Measurements from ENCODE around the gene PLXND1.

PLXND1 gene

GRCh38 chr3:129616713-129617112 lies 10.2 kb upstream of the PLXND1 start:
- Histone ChIP-seq H3K9me3 (ENCODE audit: insufficient read depth, low read length) (no peaks in the 10 kb centered on the region), H3K4me3 (ENCODE audit: insufficient read length, low read depth) (no peak overlapping the region), H3K36me3 (ENCODE audit: insufficient read depth, insufficient read length, low read length) (no peaks in the 10 kb centered on the region), H3K9ac (ENCODE audit: insufficient read length, low read depth) (no peak overlapping the region), H3K27me3 (ENCODE audit: insufficient read depth, insufficient read length) (no peaks in the 10 kb centered on the region), H3K4me1 (ENCODE audit: insufficient read depth, insufficient read length) (peaks cover 31% of the 10 kb centered on the region)
- no peak for DNase-seq (ENCODE audit: low read depth, low spot score)
- TF ChIP-seq SUZ12 (IDR thresholded peaks at IDR 0.05; ENCODE audit: extremely low read depth, insufficient read depth, insufficient read length), result no peak
- TF ChIP-seq YY1 (IDR thresholded peaks at IDR 0.05; ENCODE audit: insufficient read depth, insufficient read length), result no peak
- no peak for TF ChIP-seq ZNF274 (IDR thresholded peaks at IDR 0.05; ENCODE audit: low read depth, low read length)

- no peak overlapping the region for H3K4me3 ChIP-seq (ENCODE audit: insufficient read length, low read depth)
- no peak for DNase-seq (ENCODE audit: low read depth, low spot score)
- peaks cover 30% of the 10 kb centered on the region for H3K4me1 ChIP-seq (ENCODE audit: insufficient read depth, insufficient read length)
- no peaks in the 10 kb centered on the region for H3K36me3 ChIP-seq (ENCODE audit: insufficient read depth, insufficient read length, low read length)
- H3K9ac ChIP-seq (ENCODE audit: insufficient read length, low read depth), result no peak overlapping the region
- no peaks in the 10 kb centered on the region for H3K27me3 ChIP-seq (ENCODE audit: insufficient read depth, insufficient read length)
- TF ChIP-seq ZNF274 (IDR thresholded peaks at IDR 0.05; ENCODE audit: low read depth, low read length), result no peak
- TF ChIP-seq SUZ12 (IDR thresholded peaks at IDR 0.05; ENCODE audit: extremely low read depth, insufficient read depth, insufficient read length), result no peak
- no peak for TF ChIP-seq YY1 (IDR thresholded peaks at IDR 0.05; ENCODE audit: insufficient read depth, insufficient read length)
- no peaks in the 10 kb centered on the region for H3K9me3 ChIP-seq (ENCODE audit: insufficient read depth, low read length)
These were observed 9.8 kb upstream of the PLXND1 start for GRCh38 chr3:129616291-129616690.

- Histone ChIP-seq H3K36me3 (ENCODE audit: insufficient read depth, insufficient read length, low read length) (no peaks in the 10 kb centered on the region), H3K4me3 (ENCODE audit: insufficient read length, low read depth) (no peak overlapping the region), H3K9ac (ENCODE audit: insufficient read length, low read depth) (no peak overlapping the region), H3K9me3 (ENCODE audit: insufficient read depth, low read length) (no peaks in the 10 kb centered on the region), H3K4me1 (ENCODE audit: insufficient read depth, insufficient read length) (peaks cover 29% of the 10 kb centered on the region), H3K27me3 (ENCODE audit: insufficient read depth, insufficient read length) (no peaks in the 10 kb centered on the region)
- TF ChIP-seq SUZ12 (IDR thresholded peaks at IDR 0.05; ENCODE audit: extremely low read depth, insufficient read depth, insufficient read length), result no peak
- TF ChIP-seq YY1 (IDR thresholded peaks at IDR 0.05; ENCODE audit: insufficient read depth, insufficient read length), result no peak
- TF ChIP-seq ZNF274 (IDR thresholded peaks at IDR 0.05; ENCODE audit: low read depth, low read length), result no peak
- no peak for DNase-seq (ENCODE audit: low read depth, low spot score)
These were observed 9.3 kb upstream of the PLXND1 start for GRCh38 chr3:129615751-129616281.

- Histone ChIP-seq H3K9ac (ENCODE audit: insufficient read length, low read depth) (no peak overlapping the region), H3K9me3 (ENCODE audit: insufficient read depth, low read length) (no peaks in the 10 kb centered on the region), H3K27me3 (ENCODE audit: insufficient read depth, insufficient read length) (no peaks in the 10 kb centered on the region), H3K4me1 (ENCODE audit: insufficient read depth, insufficient read length) (peaks cover 29% of the 10 kb centered on the region), H3K36me3 (ENCODE audit: insufficient read depth, insufficient read length, low read length) (no peaks in the 10 kb centered on the region), H3K4me3 (ENCODE audit: insufficient read length, low read depth) (no peak overlapping the region)
- no peak for DNase-seq (ENCODE audit: low read depth, low spot score)
- TF ChIP-seq YY1 (IDR thresholded peaks at IDR 0.05; ENCODE audit: insufficient read depth, insufficient read length) (no peak), SUZ12 (IDR thresholded peaks at IDR 0.05; ENCODE audit: extremely low read depth, insufficient read depth, insufficient read length) (no peak), ZNF274 (IDR thresholded peaks at IDR 0.05; ENCODE audit: low read depth, low read length) (no peak)
These were observed 8.5 kb upstream of the PLXND1 start for GRCh38 chr3:129614927-129615363.

- Histone ChIP-seq H3K4me3 (ENCODE audit: insufficient read length, low read depth) (no peak overlapping the region), H3K9me3 (ENCODE audit: insufficient read depth, low read length) (no peaks in the 10 kb centered on the region), H3K4me1 (ENCODE audit: insufficient read depth, insufficient read length) (peaks cover 29% of the 10 kb centered on the region), H3K27me3 (ENCODE audit: insufficient read depth, insufficient read length) (no peaks in the 10 kb centered on the region), H3K9ac (ENCODE audit: insufficient read length, low read depth) (no peak overlapping the region), H3K36me3 (ENCODE audit: insufficient read depth, insufficient read length, low read length) (no peaks in the 10 kb centered on the region)
- no peak for DNase-seq (ENCODE audit: low read depth, low spot score)
- TF ChIP-seq ZNF274 (IDR thresholded peaks at IDR 0.05; ENCODE audit: low read depth, low read length) (no peak), SUZ12 (IDR thresholded peaks at IDR 0.05; ENCODE audit: extremely low read depth, insufficient read depth, insufficient read length) (no peak), YY1 (IDR thresholded peaks at IDR 0.05; ENCODE audit: insufficient read depth, insufficient read length) (no peak)
These were observed 8.0 kb upstream of the PLXND1 start for GRCh38 chr3:129614435-129614834.

- H3K4me3 ChIP-seq (ENCODE audit: insufficient read length, low read depth), result no peak overlapping the region
- no peaks in the 10 kb centered on the region for H3K36me3 ChIP-seq (ENCODE audit: insufficient read depth, insufficient read length, low read length)
- TF ChIP-seq ZNF274 (IDR thresholded peaks at IDR 0.05; ENCODE audit: low read depth, low read length) (no peak), SUZ12 (IDR thresholded peaks at IDR 0.05; ENCODE audit: extremely low read depth, insufficient read depth, insufficient read length) (no peak), YY1 (IDR thresholded peaks at IDR 0.05; ENCODE audit: insufficient read depth, insufficient read length) (no peak)
- H3K27me3 ChIP-seq (ENCODE audit: insufficient read depth, insufficient read length), result no peaks in the 10 kb centered on the region
- no peaks in the 10 kb centered on the region for H3K9me3 ChIP-seq (ENCODE audit: insufficient read depth, low read length)
- H3K4me1 ChIP-seq (ENCODE audit: insufficient read depth, insufficient read length), result peaks cover 23% of the 10 kb centered on the region
- DNase-seq (ENCODE audit: low read depth, low spot score), result no peak
- no peak overlapping the region for H3K9ac ChIP-seq (ENCODE audit: insufficient read length, low read depth)
These were observed 6.9 kb upstream of the PLXND1 start for GRCh38 chr3:129613367-129613740.

GRCh38 chr3:129612534-129613366 lies 6.3 kb upstream of the PLXND1 start:
- no peaks in the 10 kb centered on the region for H3K36me3 ChIP-seq (ENCODE audit: insufficient read depth, insufficient read length, low read length)
- no peak for DNase-seq (ENCODE audit: low read depth, low spot score)
- peaks cover 29% of the 10 kb centered on the region for H3K4me1 ChIP-seq (ENCODE audit: insufficient read depth, insufficient read length)
- peak overlapping the region; percentile 68 for H3K9ac ChIP-seq (ENCODE audit: insufficient read length, low read depth)
- no peak for TF ChIP-seq SUZ12 (IDR thresholded peaks at IDR 0.05; ENCODE audit: extremely low read depth, insufficient read depth, insufficient read length)
- H3K4me3 ChIP-seq (ENCODE audit: insufficient read length, low read depth), result no peak overlapping the region
- H3K9me3 ChIP-seq (ENCODE audit: insufficient read depth, low read length), result no peaks in the 10 kb centered on the region
- H3K27me3 ChIP-seq (ENCODE audit: insufficient read depth, insufficient read length), result no peaks in the 10 kb centered on the region

Measured in NT2/D1 (cell line).